Peyer's patch (tissue), 4 donors: Measurements from ENCODE around the gene ASB10. TPM values are rescaled to one million over a fixed set of nuclear protein-coding genes. Genes with fewer than 3 reads are reported as not detected.

ENCODE experiments used
- DNase-seq, 3 donors: peaks; one replicate each; pipeline ENCODE4 v3.0.0-alpha.2; 2017 to 2019
- H3K27ac ChIP-seq, 4 donors: fragments of 200-600 bp; sonication (generic); one replicate each; pipeline ENCODE4 v1.5.1; 2016 to 2019
- H3K27me3 ChIP-seq, 2 donors: fragments of 200-600 bp; sonication (generic); one replicate each; pipeline ENCODE4 v1.5.1; 2019
- H3K36me3 ChIP-seq, 3 donors: fragments of 200-600 bp; sonication (generic); one replicate each; pipeline ENCODE4 v1.5.1; 2016 to 2019
- H3K4me1 ChIP-seq, 4 donors: fragments of 200-600 bp; sonication (generic); one replicate each; pipeline ENCODE4 v1.5.1; 2016 to 2019
- H3K4me3 ChIP-seq, 4 donors: fragments of 200-600 bp; sonication (generic); 1 replicate in 3 of 4; 2 replicates in 1 of 4; pipeline ENCODE4 v1.5.1; 2016 to 2019; ENCODE audit warnings: mild to moderate bottlenecking in 1 of 4
- H3K9me3 ChIP-seq, 4 donors: fragments of 200-600 bp; sonication (generic); one replicate each; pipeline ENCODE4 v1.5.1; 2016 to 2019; ENCODE audit warnings: mild to moderate bottlenecking in 1 of 4
- CTCF ChIP-seq, 6 experiments: fragments of 450-650 bp in 4 of 6; fragments of 200-600 bp in 2 of 6; sonication (generic) in 1 of 6; IDR thresholded peaks; one replicate each; pipeline ENCODE4 v1.5.1; 2017 to 2019; ENCODE audit warnings: antibody characterized with exemption in 6 of 6, mild to moderate bottlenecking in 3 of 6, moderate library complexity in 1 of 6
- POLR2A ChIP-seq, 2 donors: fragments of 450-650 bp; IDR thresholded peaks; one replicate each; pipeline ENCODE4 v1.5.1; 2017; ENCODE audit warnings: antibody characterized with exemption in 2 of 2, mild to moderate bottlenecking in 2 of 2, moderate library complexity in 2 of 2
- total RNA-seq, 4 donors: library from RNA; depleted of rRNA; stranded (reverse); fragments of >200 nt; gene quantifications; one replicate each; pipeline ENCODE4 v1.1.0, GENCODE V29; 2016

The ASB10 gene
- total RNA-seq, 4 donors from 2014 or later = not detected

- H3K36me3 ChIP-seq = no peaks in the 10 kb centered on the region
- no peak overlapping the region for H3K27ac ChIP-seq
- DNase-seq = no peak
- no peak overlapping the region for H3K4me3 ChIP-seq
- no peaks in the 10 kb centered on the region for H3K27me3 ChIP-seq
- H3K4me1 ChIP-seq = no peaks in the 10 kb centered on the region
- no peaks in the 10 kb centered on the region for H3K9me3 ChIP-seq
- TF ChIP-seq CTCF (IDR thresholded peaks at IDR 0.05) (no peak), POLR2A (IDR thresholded peaks at IDR 0.05) (no peak)
Observed at GRCh38 chr7:151198945-151199848, 12.1 kb upstream of the ASB10 start.

- H3K27me3 ChIP-seq = no peaks in the 10 kb centered on the region
- no peak for DNase-seq
- no peak overlapping the region for H3K27ac ChIP-seq
- H3K4me3 ChIP-seq = no peak overlapping the region
- TF ChIP-seq CTCF (IDR thresholded peaks at IDR 0.05) = no peak
- H3K36me3 ChIP-seq = no peaks in the 10 kb centered on the region
- no peaks in the 10 kb centered on the region for H3K4me1 ChIP-seq
- no peaks in the 10 kb centered on the region for H3K9me3 ChIP-seq
Observed at GRCh38 chr7:151197932-151198331, 10.9 kb upstream of the ASB10 start.

GRCh38 chr7:151195616-151196450 is 8.8 kb upstream of the ASB10 start:
- no peak overlapping the region for H3K27ac ChIP-seq
- no peaks in the 10 kb centered on the region for H3K9me3 ChIP-seq
- no peak for DNase-seq
- no peak overlapping the region for H3K4me3 ChIP-seq
- no peak for TF ChIP-seq CTCF (IDR thresholded peaks at IDR 0.05)
- no peak for TF ChIP-seq POLR2A (IDR thresholded peaks at IDR 0.05)
- no peaks in the 10 kb centered on the region for H3K36me3 ChIP-seq
- no peaks in the 10 kb centered on the region for H3K4me1 ChIP-seq
- no peaks in the 10 kb centered on the region for H3K27me3 ChIP-seq

- Histone ChIP-seq H3K9me3 (no peaks in the 10 kb centered on the region), H3K27me3 (no peaks in the 10 kb centered on the region), H3K4me1 (no peaks in the 10 kb centered on the region), H3K4me3 (no peak overlapping the region), H3K27ac (no peak overlapping the region), H3K36me3 (no peaks in the 10 kb centered on the region)
- TF ChIP-seq CTCF (IDR thresholded peaks at IDR 0.05) = no peak
- no peak for TF ChIP-seq POLR2A (IDR thresholded peaks at IDR 0.05)
- DNase-seq = no peak
Observed at GRCh38 chr7:151194188-151194587, 7.1 kb upstream of the ASB10 start.

- DNase-seq = no peak
- no peaks in the 10 kb centered on the region for H3K4me1 ChIP-seq
Observed at GRCh38 chr7:151193203-151193978, 6.3 kb upstream of the ASB10 start.

More at GRCh38 chr7:151193203-151193978, 6.3 kb upstream of the ASB10 start:
- H3K27ac ChIP-seq = no peak overlapping the region
- H3K27me3 ChIP-seq = no peaks in the 10 kb centered on the region
- H3K4me3 ChIP-seq = no peak overlapping the region
- no peaks in the 10 kb centered on the region for H3K36me3 ChIP-seq
- TF ChIP-seq POLR2A (IDR thresholded peaks at IDR 0.05) = no peak
- TF ChIP-seq CTCF (IDR thresholded peaks at IDR 0.05) = no peak
- H3K9me3 ChIP-seq = no peaks in the 10 kb centered on the region
